HepG2 (cell line): ENCODE data around the gene CREB1. TPM values are rescaled to one million over a fixed set of nuclear protein-coding genes. Genes with fewer than 3 reads are reported as not detected.
A peak's percentile ranks its signal among the peaks of the same experiment; 100 is the strongest.

Experiments used
- ATAC-seq: fragments of 200-7000 bp; cut with Tn5 transposase; 3 replicates; pipeline ENCODE4 v1.9.1; 2020; ENCODE audit warnings: mild to moderate bottlenecking, moderate library complexity
- BruUV-seq: library from RNA; stranded (reverse); fragments of 400-500 nt; replicated peaks from 2 replicates; lab custom pipeline; 2021; lab: Mats Ljungman, UMichigan
- CTCF ChIA-PET: fragments of 300-600 bp; formaldehyde crosslinking; extraction: SDS; loops from one replicate; lab custom pipeline; 2021; ENCODE audit warnings: low total read pairs, inconsistent platforms, low intra/inter-chr PET ratio; lab: Yijun Ruan, JAX
- POLR2A ChIA-PET: fragments of 350-600 bp; sonication (Branson Sonifier 250); formaldehyde crosslinking; loops from one replicate; lab custom pipeline; 2020; ENCODE audit warnings: antibody characterized with exemption, inconsistent platforms; lab: Yijun Ruan, JAX
- DNase-seq: peaks from one replicate; pipeline ENCODE4 v3.0.0-alpha.2; 2015; ENCODE audit warnings: low spot score
- FAIRE-seq: peaks from 3 replicates; lab custom pipeline; 2011; peaks lifted over from hg19 to GRCh38; lab: Jason Lieb, UNC
- H2AFZ ChIP-seq: one replicate; pipeline ENCODE4 v1.6.1; 2011; ENCODE audit warnings: low read length, inconsistent platforms
- H3K27ac ChIP-seq: fragments of 300-600 bp; 3 replicates; pipeline ENCODE4 v1.8.0; 2011; ENCODE audit warnings: mixed run types, mild to moderate bottlenecking, mixed read lengths, low read length, inconsistent platforms; ENCODE audit not compliant: insufficient read depth; ENCODE audit errors: extremely low read length
- H3K27me3 ChIP-seq, 2 experiments: fragments of 200-600 bp in 1 of 2; 2 replicates in 1 of 2; 3 replicates in 1 of 2; pipeline versions ENCODE4 v1.6.0 to v1.8.0; 2011; ENCODE audit warnings: low read length in 2 of 2, mild to moderate bottlenecking in 2 of 2, moderate library complexity in 2 of 2, inconsistent platforms in 1 of 2; ENCODE audit not compliant: insufficient read depth in 2 of 2, control insufficient read depth in 1 of 2
- H3K36me3 ChIP-seq, 2 experiments: fragments of 200-600 bp in 1 of 2; replicated peaks in 1 of 2; 2 replicates in 1 of 2; 3 replicates in 1 of 2; pipeline versions ENCODE4 v1.5.1 to v1.8.0; 2011; ENCODE audit warnings: low read length in 2 of 2, inconsistent platforms in 1 of 2; ENCODE audit not compliant: insufficient read depth in 2 of 2, control insufficient read depth in 1 of 2
- H3K4me1 ChIP-seq: 2 replicates; pipeline ENCODE4 v1.5.1; 2012; ENCODE audit warnings: low read length, inconsistent platforms; ENCODE audit not compliant: insufficient read depth
- H3K4me2 ChIP-seq: 2 replicates; pipeline ENCODE4 v1.6.0; 2011; ENCODE audit warnings: low read depth, low read length, inconsistent platforms
- H3K4me3 ChIP-seq, 3 experiments: fragments of 200-600 bp in 1 of 3; sonication (generic), shearing (Covaris generic) in 1 of 3; replicated peaks in 1 of 3; 2 replicates each; pipeline ENCODE4 v1.5.1; 2011 to 2016; ENCODE audit warnings: low read length in 3 of 3, inconsistent platforms in 2 of 3, low read depth in 2 of 3, mild to moderate bottlenecking in 2 of 3, control low read depth in 1 of 3, mixed read lengths in 1 of 3; ENCODE audit not compliant: insufficient read depth in 1 of 3
- H3K79me2 ChIP-seq: one replicate; pipeline ENCODE4 v1.6.1; 2011; ENCODE audit warnings: low read length, inconsistent platforms; ENCODE audit not compliant: insufficient read depth
- H3K9ac ChIP-seq: 2 replicates; pipeline ENCODE4 v1.6.0; 2011; ENCODE audit warnings: mild to moderate bottlenecking, low read depth, low read length, inconsistent platforms; ENCODE audit not compliant: insufficient read depth
- H3K9me3 ChIP-seq: 2 replicates; pipeline ENCODE4 v1.5.1; 2012; ENCODE audit warnings: mild to moderate bottlenecking, low read length
- H4K20me1 ChIP-seq: 2 replicates; pipeline ENCODE4 v1.6.0; 2011; ENCODE audit warnings: inconsistent platforms, mild to moderate bottlenecking, low read length, moderate library complexity; ENCODE audit not compliant: insufficient read depth
- DMAP1 ChIP-seq: IDR thresholded peaks from 2 replicates; pipeline ENCODE4 v1.6.1; 2016
- DNMT1 ChIP-seq: sonication (generic); formaldehyde crosslinking; IDR thresholded peaks from 2 replicates; pipeline ENCODE4 v1.5.1; 2020; ENCODE audit warnings: mild to moderate bottlenecking, missing genetic modification reagents
- MEIS2 ChIP-seq: sonication (generic); formaldehyde crosslinking; IDR thresholded peaks from 2 replicates; pipeline ENCODE4 v1.9.0; 2021; ENCODE audit warnings: mild to moderate bottlenecking, missing genetic modification reagents
- PCBP1 ChIP-seq: fragments of 200-400 bp; formaldehyde crosslinking; IDR thresholded peaks from 2 replicates; pipeline ENCODE4 v1.6.1; 2017; ENCODE audit warnings: mild to moderate bottlenecking, low read depth, low read length, borderline replicate concordance
- SMYD3 ChIP-seq: sonication (generic); formaldehyde crosslinking; IDR thresholded peaks from 2 replicates; pipeline ENCODE4 v1.8.1; 2023; ENCODE audit warnings: mild to moderate bottlenecking, missing genetic modification reagents
- SOX5 ChIP-seq: IDR thresholded peaks from 2 replicates; pipeline ENCODE4 v1.6.1; 2016; ENCODE audit warnings: borderline replicate concordance
- THAP11 ChIP-seq: IDR thresholded peaks from 2 replicates; pipeline ENCODE4 v1.6.1; 2016; ENCODE audit warnings: missing biosample characterization, missing genetic modification reagents
- YY1 ChIP-seq: IDR thresholded peaks from 2 replicates; pipeline ENCODE4 v1.6.1; 2011; ENCODE audit warnings: low read length, low read depth, moderate library complexity, mild to moderate bottlenecking; ENCODE audit not compliant: insufficient read depth, insufficient replicate concordance
- ZBTB2 ChIP-seq: sonication (generic); formaldehyde crosslinking; IDR thresholded peaks from 2 replicates; pipeline ENCODE4 v1.8.0; 2022; ENCODE audit warnings: low read depth, missing genetic modification reagents
- ZBTB42 ChIP-seq: sonication (generic); formaldehyde crosslinking; IDR thresholded peaks from 2 replicates; pipeline ENCODE4 v1.5.0; 2020; ENCODE audit warnings: mild to moderate bottlenecking, missing genetic modification reagents
- ZFP36 ChIP-seq: fragments of 150-350 bp; IDR thresholded peaks from 2 replicates; pipeline ENCODE4 v1.6.1; 2018; ENCODE audit warnings: borderline replicate concordance, low read length, low read depth; ENCODE audit not compliant: partially characterized antibody
- ZNF160 ChIP-seq: sonication (generic); formaldehyde crosslinking; IDR thresholded peaks from 2 replicates; pipeline ENCODE4 v1.8.0; 2022; ENCODE audit warnings: mild to moderate bottlenecking, inconsistent platforms, missing genetic modification reagents
- ZNF383 ChIP-seq: sonication (generic); formaldehyde crosslinking; IDR thresholded peaks from 2 replicates; pipeline ENCODE4 v1.4.0; 2020; ENCODE audit warnings: missing genetic modification reagents, mild to moderate bottlenecking, borderline replicate concordance
- ZNF501 ChIP-seq: sonication (generic); formaldehyde crosslinking; IDR thresholded peaks from 2 replicates; pipeline ENCODE4 v1.5.1; 2020; ENCODE audit warnings: mild to moderate bottlenecking, moderate library complexity, missing genetic modification reagents
- ZNF558 ChIP-seq: sonication (generic); formaldehyde crosslinking; IDR thresholded peaks from 2 replicates; pipeline ENCODE4 v1.9.0; 2022; ENCODE audit warnings: mild to moderate bottlenecking, missing genetic modification reagents, borderline replicate concordance
- ZNF777 ChIP-seq: sonication (generic); formaldehyde crosslinking; IDR thresholded peaks from 2 replicates; pipeline ENCODE4 v1.4.0; 2020; ENCODE audit warnings: missing genetic modification reagents
- WGBS: methylation state at CpG from one replicate; pipeline ENCODE4 v1.1.6; 2017; ENCODE audit warnings: low lambda C conversion rate; 5-methylcytosine and 5-hydroxymethylcytosine counted together
- in situ Hi-C: cut with HindIII; loops from 2 replicates; pipeline ENCODE4 v1.10.0; 2017; ENCODE audit warnings: low pct_unique_long_range_greater_than_20kb; ENCODE audit not compliant: extremely low pct_ligation_motif_present
- intact Hi-C: fragments of 100-400 bp; cut with micrococcal nuclease; formaldehyde crosslinking; loops from one replicate; pipeline ENCODE4 v1.10.0; 2022; ENCODE audit not compliant: unreplicated experiment
- polyA plus RNA-seq, 8 experiments: library from polyadenylated mRNA; depleted of rRNA in 3 of 8; stranded (reverse) in 7 of 8; unstranded in 1 of 8; fragments of >200 nt; fragmentation: Illumina TruSeq in 4 of 8; extraction: Trizol in 4 of 8; gene quantifications; 2 replicates each; pipeline versions ENCODE4 v1.2.1 to v1.2.3, GENCODE V29; 2011 to 2016; ENCODE audit warnings: low read depth in 4 of 8, missing spikeins in 1 of 8, mixed read lengths in 1 of 8; ENCODE audit not compliant: insufficient read depth in 1 of 8
- total RNA-seq, 5 experiments: library from RNA; depleted of rRNA; stranded (reverse); fragments of >200 nt; fragmentation: Illumina TruSeq; extraction: Trizol; gene quantifications; 2 replicates each; pipeline ENCODE4 v1.2.3, GENCODE V29; 2016; ENCODE audit warnings: low read depth in 1 of 5

The CREB1 gene
- total and polyA plus RNA-seq, 2 of the 13 experiments (the other 11 are each of a cell fraction or from before 2014, with no cell fraction given), result 51.8 to 51.9 TPM

GRCh38 chr2:207530160-207531031 is 634 bp downstream of the CREB1 start:
- Histone ChIP-seq H4K20me1 (peaks cover 20% of the 10 kb centered on the region; the same call in 1 of the 2 replicates), H2AFZ (no peak overlapping the region), H3K4me1 (peaks cover 48% of the 10 kb centered on the region), H3K79me2 (peaks cover 52% of the 10 kb centered on the region), H3K27me3 (no peaks in the 10 kb centered on the region; a peak in 1 of 5 replicates), H3K9ac (peak overlapping the region; percentile 96), H3K9me3 (no peaks in the 10 kb centered on the region), H3K4me3 (peak overlapping the region; percentile 93 to 98 (median 94)), H3K27ac (peak overlapping the region; percentile 96), H3K36me3 (no peaks in the 10 kb centered on the region), H3K4me2 (peak overlapping the region; percentile 86)
- in situ Hi-C loops (loop anchor here (10.0 kb wide), 1 partner anchor 194 kb away; no protein-coding TSS in a partner anchor), intact Hi-C loops (loop anchor here (2.0 to 5.0 kb wide), 2 partner anchors 42 to 94 kb away; partner anchors contain the start of gene METTL21A)
- ATAC-seq (no peak), DNase-seq (peak; percentile 30), FAIRE-seq (peak; percentile 26)
- WGBS, result 4% methylated on average over 25 of the region's 93 CpGs
- POLR2A ChIA-PET, result interaction anchor here (0.7 to 4.2 kb wide), 29 partner anchors 8 to 1444 kb away, joined by 3 to 30 read pairs (median 4); partner anchors contain the start of genes CCNYL1, EEF1B2, FASTKD2 and IDH1
- BruUV-seq, result no TSS peak
- CTCF ChIA-PET, result no interaction called here
- TF ChIP-seq DNMT1 (CRISPR knock-in tag) (no peak), ZFP36 (no peak), THAP11 (CRISPR knock-in tag) (no peak), DMAP1 (CRISPR knock-in tag) (peak; percentile 65; the same call in 1 of the 2 replicates), YY1 (peak; percentile 91), PCBP1 (no peak), ZBTB42 (CRISPR knock-in tag) (no peak), ZNF777 (CRISPR knock-in tag) (no peak), SOX5 (no peak), ZBTB2 (0 out of 2 replicates have a peak, but pooled peaks have one; percentile 43), ZNF501 (CRISPR knock-in tag) (no peak), ZNF383 (CRISPR knock-in tag) (no peak), ZNF160 (CRISPR knock-in tag) (0 out of 2 replicates have a peak, but pooled peaks have one; percentile 17), SMYD3 (CRISPR knock-in tag) (no peak), ZNF558 (CRISPR knock-in tag) (no peak), MEIS2 (0 out of 2 replicates have a peak, but pooled peaks have one; percentile 12)
